GM12801 (cell line): Measurements from ENCODE around the gene LDB2.

Source experiments
- TF ChIP-seq, protein P1 (sequence below): IDR thresholded peaks from one replicate; pipeline ENCODE4 v1.5.1; 2011; ENCODE audit warnings: control low read depth; ENCODE audit not compliant: insufficient read length; ENCODE audit errors: extremely low read depth

Gene LDB2

GRCh38 chr4:16677001-16677944, 221.2 kb downstream of the LDB2 start:
- TF ChIP-seq, protein P1, sequence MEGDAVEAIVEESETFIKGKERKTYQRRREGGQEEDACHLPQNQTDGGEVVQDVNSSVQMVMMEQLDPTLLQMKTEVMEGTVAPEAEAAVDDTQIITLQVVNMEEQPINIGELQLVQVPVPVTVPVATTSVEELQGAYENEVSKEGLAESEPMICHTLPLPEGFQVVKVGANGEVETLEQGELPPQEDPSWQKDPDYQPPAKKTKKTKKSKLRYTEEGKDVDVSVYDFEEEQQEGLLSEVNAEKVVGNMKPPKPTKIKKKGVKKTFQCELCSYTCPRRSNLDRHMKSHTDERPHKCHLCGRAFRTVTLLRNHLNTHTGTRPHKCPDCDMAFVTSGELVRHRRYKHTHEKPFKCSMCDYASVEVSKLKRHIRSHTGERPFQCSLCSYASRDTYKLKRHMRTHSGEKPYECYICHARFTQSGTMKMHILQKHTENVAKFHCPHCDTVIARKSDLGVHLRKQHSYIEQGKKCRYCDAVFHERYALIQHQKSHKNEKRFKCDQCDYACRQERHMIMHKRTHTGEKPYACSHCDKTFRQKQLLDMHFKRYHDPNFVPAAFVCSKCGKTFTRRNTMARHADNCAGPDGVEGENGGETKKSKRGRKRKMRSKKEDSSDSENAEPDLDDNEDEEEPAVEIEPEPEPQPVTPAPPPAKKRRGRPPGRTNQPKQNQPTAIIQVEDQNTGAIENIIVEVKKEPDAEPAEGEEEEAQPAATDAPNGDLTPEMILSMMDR: no peak

GRCh38 chr4:16676230-16676770, 222.1 kb downstream of the LDB2 start:
- TF ChIP-seq, protein P1: no peak

DNA sequence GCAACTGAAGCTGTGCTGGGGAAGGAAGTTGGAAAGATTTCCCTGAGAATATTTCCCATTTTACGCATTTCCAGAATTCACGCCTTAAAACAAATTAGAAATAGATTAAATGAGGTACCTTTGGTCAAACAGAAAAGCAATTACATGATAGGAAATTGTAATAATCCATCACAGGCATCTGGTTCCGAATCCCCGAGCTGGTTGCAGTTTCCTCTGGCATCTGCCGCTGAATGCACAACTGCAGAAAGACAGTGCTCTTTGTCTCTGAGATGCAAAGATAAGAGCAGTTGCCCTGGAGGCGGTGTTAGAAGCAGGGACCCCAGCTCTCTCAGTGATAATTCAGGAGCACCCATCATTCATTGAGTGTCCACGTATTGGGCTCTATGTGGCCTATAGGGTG, 224.4 kb downstream of the LDB2 start:
- TF ChIP-seq, protein P1: no peak

- TF ChIP-seq, protein P1: no peak
Measured at GRCh38 chr4:16672421-16672820, 226.0 kb downstream of the LDB2 start.

GRCh38 chr4:16671741-16672140, 226.7 kb downstream of the LDB2 start:
- TF ChIP-seq, protein P1: no peak

DNA sequence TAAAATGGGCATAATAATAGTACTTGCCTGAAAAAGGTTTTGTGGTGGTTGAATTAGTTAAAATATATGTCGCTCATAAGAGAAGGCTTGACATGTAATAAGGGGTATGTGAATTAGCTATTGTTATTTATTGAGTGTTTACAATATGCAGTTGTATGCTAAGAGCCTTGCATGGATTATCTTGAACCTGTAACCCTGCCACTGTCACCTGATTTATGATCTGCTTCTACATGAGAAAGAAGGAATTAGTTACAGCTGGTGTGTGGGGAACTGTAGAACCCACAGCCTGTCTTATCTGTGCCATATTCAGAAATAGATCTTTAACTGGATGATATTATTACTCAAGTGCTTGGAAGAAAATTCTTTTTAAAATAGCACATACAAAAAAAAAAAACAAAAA, 227.7 kb downstream of the LDB2 start:
- TF ChIP-seq, protein P1: no peak

GRCh38 chr4:16669036-16669435, 229.4 kb downstream of the LDB2 start:
- TF ChIP-seq, protein P1: no peak
